Fibroblast of villous mesenchyme (primary cell): ENCODE data around the gene DPH6. TPM values are rescaled to one million over a fixed set of nuclear protein-coding genes. Genes with fewer than 3 reads are reported as not detected.

Experiments used
- DNase-seq: peaks from one replicate; pipeline ENCODE4 v3.0.0-alpha.2; 2010; ENCODE audit warnings: low read depth
- H3K4me3 ChIP-seq: 2 replicates; pipeline ENCODE4 v1.5.1; 2011; ENCODE audit warnings: low read depth, mild to moderate bottlenecking, low read length
- CTCF ChIP-seq: IDR thresholded peaks from 2 replicates; pipeline ENCODE4 v1.5.1; 2012; ENCODE audit warnings: low read depth, mild to moderate bottlenecking, low read length; ENCODE audit not compliant: insufficient read depth
- total RNA-seq: library from RNA; depleted of rRNA; stranded (reverse); fragments of >200 nt; gene quantifications from 2 replicates; pipeline ENCODE4 v1.2.3, GENCODE V29; 2012

Gene DPH6
- total RNA-seq, 1 donor = 13.8 TPM

DNA sequence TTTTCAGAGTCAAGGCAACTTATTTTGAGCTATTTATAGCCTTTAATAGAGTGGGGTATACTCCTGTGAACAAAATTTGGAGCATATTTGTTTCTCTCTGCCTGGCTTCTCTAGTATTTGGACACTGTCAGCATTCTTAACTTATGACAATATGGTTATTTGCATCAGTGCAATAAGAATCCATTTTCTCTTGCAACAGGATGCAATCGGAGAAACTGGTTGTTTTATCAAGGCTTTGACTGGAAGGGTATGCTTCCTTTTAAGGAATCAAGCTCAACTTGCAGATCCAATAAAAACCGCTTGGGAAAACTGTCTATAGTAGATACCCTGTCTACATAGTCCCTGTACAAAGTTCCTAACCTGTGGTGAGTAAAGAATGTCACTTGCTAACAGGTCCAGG is 106.7 kb downstream of the DPH6 start:
- TF ChIP-seq CTCF = no peak
- peak; percentile 81 for DNase-seq
- H3K4me3 ChIP-seq = no peak overlapping the region

GRCh38 chr15:35437157-35437556 is 108.8 kb downstream of the DPH6 start:
- DNase-seq = peak; percentile 54
- TF ChIP-seq CTCF = peak; percentile 64
- H3K4me3 ChIP-seq = no peak overlapping the region

- no peak overlapping the region for H3K4me3 ChIP-seq
- DNase-seq = no peak
- TF ChIP-seq CTCF = no peak
Measured at GRCh38 chr15:35436422-35436821, 109.5 kb downstream of the DPH6 start.

DNA sequence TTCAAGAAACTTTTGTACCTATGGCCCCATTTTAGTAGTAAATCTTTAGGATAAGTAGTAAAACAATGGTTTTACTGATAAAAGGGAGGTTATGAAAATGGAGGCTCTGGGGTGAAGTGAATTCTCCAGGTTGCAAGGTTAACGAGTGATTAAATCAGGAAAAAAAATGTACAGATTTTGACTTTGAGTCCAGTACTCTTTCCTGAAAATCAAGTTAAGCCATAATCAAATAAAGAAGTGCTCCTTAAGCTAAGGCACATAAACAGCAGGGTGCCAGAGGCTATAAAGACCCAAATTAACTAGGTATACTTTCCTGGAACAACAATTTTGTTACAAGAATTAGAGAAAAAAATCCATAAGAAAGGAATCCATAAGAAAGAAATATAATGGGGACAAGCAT is 114.7 kb downstream of the DPH6 start:
- no peak overlapping the region for H3K4me3 ChIP-seq
- no peak for TF ChIP-seq CTCF
- DNase-seq = no peak

- DNase-seq = no peak
- H3K4me3 ChIP-seq = no peak overlapping the region
- TF ChIP-seq CTCF = no peak
Measured at GRCh38 chr15:35430301-35430700, 115.7 kb downstream of the DPH6 start.

GRCh38 chr15:35427496-35427895 is 118.5 kb downstream of the DPH6 start:
- no peak for DNase-seq
- TF ChIP-seq CTCF = no peak
- H3K4me3 ChIP-seq = no peak overlapping the region

DNA sequence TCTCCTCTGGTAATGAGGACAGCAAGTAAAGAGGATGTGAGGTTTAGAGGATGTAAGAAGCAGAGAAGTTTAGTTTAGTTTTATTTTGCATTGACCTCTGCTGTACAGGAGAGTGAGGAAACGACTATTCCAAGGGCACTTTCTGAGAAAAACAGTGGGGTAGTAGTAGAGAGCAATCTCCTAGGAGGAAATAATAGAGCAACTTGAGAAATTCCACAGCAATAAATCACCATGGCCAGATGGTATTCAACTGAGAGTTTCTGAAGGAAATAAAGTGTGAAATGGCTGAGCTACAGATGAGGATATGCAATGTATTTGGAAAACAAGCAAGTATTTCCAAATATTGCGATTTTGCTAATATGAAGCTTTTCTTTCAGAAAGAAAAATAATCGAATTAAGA is 118.9 kb downstream of the DPH6 start:
- DNase-seq = peak; percentile 83
- no peak for TF ChIP-seq CTCF
- no peak overlapping the region for H3K4me3 ChIP-seq
